K562 (cell line): ENCODE results near the gene SLC7A1.

Source experiments
- ESRRA ChIP-seq: fragments of 450-650 bp; IDR thresholded peaks from 2 replicates; pipeline ENCODE4 v1.6.1; 2014; ENCODE audit warnings: low read depth, mild to moderate bottlenecking, moderate library complexity, borderline replicate concordance
- MXI1 ChIP-seq: IDR thresholded peaks from 2 replicates; pipeline ENCODE4 v1.6.1; 2011; ENCODE audit warnings: low read depth, mild to moderate bottlenecking, improper control_type of control experiment, low read length
- RNF2 ChIP-seq: sonication (generic); IDR thresholded peaks from 2 replicates; pipeline ENCODE4 v1.6.1; 2016
- SP2 ChIP-seq: IDR thresholded peaks from 2 replicates; pipeline ENCODE4 v1.6.1; 2011; ENCODE audit warnings: mild to moderate bottlenecking, low read depth, low read length, moderate library complexity; ENCODE audit not compliant: poor library complexity, severe bottlenecking; ENCODE audit errors: extremely low read depth
- YY1 ChIP-seq, 3 experiments: IDR thresholded peaks; 2 replicates each; pipeline ENCODE4 v1.6.1; 2011; ENCODE audit warnings: low read length in 2 of 3, mild to moderate bottlenecking in 2 of 3, moderate library complexity in 2 of 3, borderline replicate concordance in 1 of 3, control low read depth in 1 of 3, low read depth in 1 of 3; ENCODE audit not compliant: insufficient read depth in 3 of 3, insufficient replicate concordance in 2 of 3, control insufficient read depth in 1 of 3, insufficient read length in 1 of 3; ENCODE audit errors: extremely low read depth in 1 of 3
- ZNF24 ChIP-seq: fragments of 450-650 bp; IDR thresholded peaks from 2 replicates; pipeline ENCODE4 v1.6.1; 2016
- TF ChIP-seq, protein P1 (sequence below), 3 experiments: IDR thresholded peaks in 2 of 3; conservative IDR thresholded peaks in 1 of 3; 2 replicates each; pipeline ENCODE4 v1.5.1; 2011 to 2012; ENCODE audit warnings: low read length in 3 of 3, mild to moderate bottlenecking in 3 of 3, control low read depth in 2 of 3, improper control_type of control experiment in 1 of 3, inconsistent platforms in 1 of 3, low read depth in 1 of 3, mixed read lengths in 1 of 3, moderate library complexity in 1 of 3; ENCODE audit not compliant: insufficient read depth in 2 of 3
- TF ChIP-seq, protein P2 (sequence below): fragments of 250-450 bp; sonication (Bioruptor Pico); IDR thresholded peaks from 2 replicates; pipeline ENCODE4 v1.8.0; 2021; ENCODE audit warnings: moderate library complexity, mild to moderate bottlenecking, inconsistent platforms

DNA sequence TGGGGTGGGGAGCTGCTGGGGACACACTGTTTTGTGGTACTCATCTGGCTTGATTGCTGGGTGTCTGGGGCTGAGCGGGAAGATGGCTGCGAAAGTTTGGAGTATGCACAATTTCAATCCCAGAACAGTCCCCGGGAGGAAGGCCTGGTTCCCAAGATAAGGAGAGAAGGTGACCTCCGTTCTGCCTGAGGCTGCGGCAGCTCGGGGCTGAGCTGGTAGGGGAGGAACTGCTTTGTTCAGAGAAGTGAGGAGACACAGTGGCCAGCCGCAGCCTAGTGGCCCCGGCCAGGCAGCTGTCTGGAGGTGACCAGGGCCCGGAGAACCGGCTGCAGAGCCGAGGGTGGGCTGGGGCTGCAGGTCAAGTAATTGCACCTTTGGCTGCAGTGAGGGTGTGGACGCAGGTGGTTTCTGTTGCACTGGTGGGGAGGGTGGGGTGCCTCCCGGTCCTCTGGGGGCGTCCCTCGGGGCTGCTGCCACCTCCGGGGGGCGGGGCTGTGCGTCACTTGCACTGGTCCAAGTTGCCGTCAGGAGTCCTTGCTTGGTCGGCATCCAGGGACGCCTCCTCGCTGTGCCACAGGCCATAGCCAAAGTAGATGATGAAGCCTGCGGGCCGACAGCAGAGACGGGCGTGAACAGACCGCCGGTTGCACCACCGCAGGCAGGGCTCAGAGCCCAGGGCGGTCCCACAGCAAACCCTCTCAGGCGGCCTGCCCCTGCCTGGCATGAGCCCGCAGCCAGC is 81.3 kb downstream of the SLC7A1 start:
- no peak for TF ChIP-seq ZNF24
- no peak for TF ChIP-seq SP2
- TF ChIP-seq, protein P1, sequence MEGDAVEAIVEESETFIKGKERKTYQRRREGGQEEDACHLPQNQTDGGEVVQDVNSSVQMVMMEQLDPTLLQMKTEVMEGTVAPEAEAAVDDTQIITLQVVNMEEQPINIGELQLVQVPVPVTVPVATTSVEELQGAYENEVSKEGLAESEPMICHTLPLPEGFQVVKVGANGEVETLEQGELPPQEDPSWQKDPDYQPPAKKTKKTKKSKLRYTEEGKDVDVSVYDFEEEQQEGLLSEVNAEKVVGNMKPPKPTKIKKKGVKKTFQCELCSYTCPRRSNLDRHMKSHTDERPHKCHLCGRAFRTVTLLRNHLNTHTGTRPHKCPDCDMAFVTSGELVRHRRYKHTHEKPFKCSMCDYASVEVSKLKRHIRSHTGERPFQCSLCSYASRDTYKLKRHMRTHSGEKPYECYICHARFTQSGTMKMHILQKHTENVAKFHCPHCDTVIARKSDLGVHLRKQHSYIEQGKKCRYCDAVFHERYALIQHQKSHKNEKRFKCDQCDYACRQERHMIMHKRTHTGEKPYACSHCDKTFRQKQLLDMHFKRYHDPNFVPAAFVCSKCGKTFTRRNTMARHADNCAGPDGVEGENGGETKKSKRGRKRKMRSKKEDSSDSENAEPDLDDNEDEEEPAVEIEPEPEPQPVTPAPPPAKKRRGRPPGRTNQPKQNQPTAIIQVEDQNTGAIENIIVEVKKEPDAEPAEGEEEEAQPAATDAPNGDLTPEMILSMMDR (IDR thresholded peaks at IDR 0.05 in 2 of 3, conservative IDR thresholded peaks at IDR 0.05 in 1 of 3; ENCODE audit: insufficient read depth in 2 of 3, low read depth in 1 of 3, low read length in 3 of 3) = no peak
- no peak for TF ChIP-seq RNF2
- TF ChIP-seq YY1 (IDR thresholded peaks at IDR 0.05; ENCODE audit: borderline replicate concordance in 1 of 3, control insufficient read depth in 1 of 3, extremely low read depth in 1 of 3, insufficient read depth in 3 of 3, insufficient read length in 1 of 3, insufficient replicate concordance in 2 of 3, low read depth in 1 of 3, low read length in 2 of 3) = no peak
- TF ChIP-seq ESRRA = no peak
- TF ChIP-seq MXI1 = no peak
- TF ChIP-seq, protein P2, sequence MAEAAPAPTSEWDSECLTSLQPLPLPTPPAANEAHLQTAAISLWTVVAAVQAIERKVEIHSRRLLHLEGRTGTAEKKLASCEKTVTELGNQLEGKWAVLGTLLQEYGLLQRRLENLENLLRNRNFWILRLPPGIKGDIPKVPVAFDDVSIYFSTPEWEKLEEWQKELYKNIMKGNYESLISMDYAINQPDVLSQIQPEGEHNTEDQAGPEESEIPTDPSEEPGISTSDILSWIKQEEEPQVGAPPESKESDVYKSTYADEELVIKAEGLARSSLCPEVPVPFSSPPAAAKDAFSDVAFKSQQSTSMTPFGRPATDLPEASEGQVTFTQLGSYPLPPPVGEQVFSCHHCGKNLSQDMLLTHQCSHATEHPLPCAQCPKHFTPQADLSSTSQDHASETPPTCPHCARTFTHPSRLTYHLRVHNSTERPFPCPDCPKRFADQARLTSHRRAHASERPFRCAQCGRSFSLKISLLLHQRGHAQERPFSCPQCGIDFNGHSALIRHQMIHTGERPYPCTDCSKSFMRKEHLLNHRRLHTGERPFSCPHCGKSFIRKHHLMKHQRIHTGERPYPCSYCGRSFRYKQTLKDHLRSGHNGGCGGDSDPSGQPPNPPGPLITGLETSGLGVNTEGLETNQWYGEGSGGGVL (CRISPR knock-in tag) = no peak
